Esophagus muscularis mucosa (tissue), 4 donors: ENCODE data around the gene AKAP13.

Source experiments
- CTCF ChIP-seq, 3 experiments: fragments of 200-600 bp in 2 of 3; fragments of 450-650 bp in 1 of 3; sonication (generic) in 2 of 3; IDR thresholded peaks; one replicate each; pipeline ENCODE4 v1.5.1; 2017 to 2019; ENCODE audit warnings: antibody characterized with exemption in 3 of 3, mild to moderate bottlenecking in 2 of 3, moderate library complexity in 1 of 3
- EP300 ChIP-seq: sonication (generic); formaldehyde crosslinking; IDR thresholded peaks from one replicate; pipeline ENCODE4 v1.6.1; 2017; ENCODE audit warnings: antibody characterized with exemption
- POLR2AphosphoS5 ChIP-seq, 2 donors: sonication (generic); formaldehyde crosslinking; IDR thresholded peaks; one replicate each; pipeline ENCODE4 v1.6.1; 2017; ENCODE audit warnings: antibody characterized with exemption in 2 of 2

- TF ChIP-seq POLR2AphosphoS5 (IDR thresholded peaks at IDR 0.05) (no peak), CTCF (IDR thresholded peaks at IDR 0.05) (no peak), EP300 (no peak)
These were observed 223.3 kb downstream of the AKAP13 start for GRCh38 chr15:85603703-85604102.
